Measurements from ENCODE around the gene VIPAS39.

DNA sequence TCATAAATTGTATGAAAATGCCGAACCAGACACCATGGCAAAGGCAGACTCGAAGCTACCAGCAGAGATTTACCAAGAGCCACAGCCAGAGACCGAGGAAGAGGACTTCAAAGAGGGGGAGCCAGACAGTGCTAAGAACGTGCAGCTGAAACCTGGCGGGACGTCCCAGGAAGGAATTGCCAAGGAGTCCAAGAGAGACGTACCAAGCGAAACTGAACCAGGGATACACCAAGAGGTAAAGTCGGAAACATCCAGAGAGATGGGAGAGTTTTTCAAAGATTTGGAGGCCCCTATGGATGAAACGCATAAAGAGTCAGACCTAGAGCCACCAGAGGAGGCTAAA is 79.9 kb downstream of the VIPAS39 start:
- no peak for TF ChIP-seq GABPA (IDR thresholded peaks at IDR 0.05; ENCODE audit: low read depth, low read length)
- TF ChIP-seq GABPA (CRISPR knock-in tag; IDR thresholded peaks at IDR 0.05; ENCODE audit: low read depth) = no peak
- no peak for TF ChIP-seq TRIM24 (CRISPR knock-in tag; IDR thresholded peaks at IDR 0.05)
- no peak for TF ChIP-seq CTCF (CRISPR knock-in tag; IDR thresholded peaks at IDR 0.05)
- no peak for TF ChIP-seq ZFX (CRISPR knock-in tag; IDR thresholded peaks at IDR 0.05; ENCODE audit: low read depth)
- no peak for TF ChIP-seq RNF2 (conservative IDR thresholded peaks at IDR 0.05; ENCODE audit: low read depth)
- TF ChIP-seq, protein P1, sequence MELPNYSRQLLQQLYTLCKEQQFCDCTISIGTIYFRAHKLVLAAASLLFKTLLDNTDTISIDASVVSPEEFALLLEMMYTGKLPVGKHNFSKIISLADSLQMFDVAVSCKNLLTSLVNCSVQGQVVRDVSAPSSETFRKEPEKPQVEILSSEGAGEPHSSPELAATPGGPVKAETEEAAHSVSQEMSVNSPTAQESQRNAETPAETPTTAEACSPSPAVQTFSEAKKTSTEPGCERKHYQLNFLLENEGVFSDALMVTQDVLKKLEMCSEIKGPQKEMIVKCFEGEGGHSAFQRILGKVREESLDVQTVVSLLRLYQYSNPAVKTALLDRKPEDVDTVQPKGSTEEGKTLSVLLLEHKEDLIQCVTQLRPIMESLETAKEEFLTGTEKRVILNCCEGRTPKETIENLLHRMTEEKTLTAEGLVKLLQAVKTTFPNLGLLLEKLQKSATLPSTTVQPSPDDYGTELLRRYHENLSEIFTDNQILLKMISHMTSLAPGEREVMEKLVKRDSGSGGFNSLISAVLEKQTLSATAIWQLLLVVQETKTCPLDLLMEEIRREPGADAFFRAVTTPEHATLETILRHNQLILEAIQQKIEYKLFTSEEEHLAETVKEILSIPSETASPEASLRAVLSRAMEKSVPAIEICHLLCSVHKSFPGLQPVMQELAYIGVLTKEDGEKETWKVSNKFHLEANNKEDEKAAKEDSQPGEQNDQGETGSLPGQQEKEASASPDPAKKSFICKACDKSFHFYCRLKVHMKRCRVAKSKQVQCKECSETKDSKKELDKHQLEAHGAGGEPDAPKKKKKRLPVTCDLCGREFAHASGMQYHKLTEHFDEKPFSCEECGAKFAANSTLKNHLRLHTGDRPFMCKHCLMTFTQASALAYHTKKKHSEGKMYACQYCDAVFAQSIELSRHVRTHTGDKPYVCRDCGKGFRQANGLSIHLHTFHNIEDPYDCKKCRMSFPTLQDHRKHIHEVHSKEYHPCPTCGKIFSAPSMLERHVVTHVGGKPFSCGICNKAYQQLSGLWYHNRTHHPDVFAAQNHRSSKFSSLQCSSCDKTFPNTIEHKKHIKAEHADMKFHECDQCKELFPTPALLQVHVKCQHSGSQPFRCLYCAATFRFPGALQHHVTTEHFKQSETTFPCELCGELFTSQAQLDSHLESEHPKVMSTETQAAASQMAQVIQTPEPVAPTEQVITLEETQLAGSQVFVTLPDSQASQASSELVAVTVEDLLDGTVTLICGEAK (IDR thresholded peaks at IDR 0.05) = no peak
- TF ChIP-seq, protein P1 (CRISPR knock-in tag; IDR thresholded peaks at IDR 0.05) = no peak
- TF ChIP-seq GPBP1L1 (CRISPR knock-in tag; IDR thresholded peaks at IDR 0.05) = no peak
- TF ChIP-seq TBL1XR1 (IDR thresholded peaks at IDR 0.05; ENCODE audit: borderline replicate concordance, low read length, partially characterized antibody) = no peak
- no peak for TF ChIP-seq NAIF1 (CRISPR knock-in tag; IDR thresholded peaks at IDR 0.05; ENCODE audit: borderline replicate concordance)
- no peak for TF ChIP-seq MAFF (IDR thresholded peaks at IDR 0.05; ENCODE audit: low read depth, low read length)
- TF ChIP-seq TAF1 (CRISPR knock-in tag; IDR thresholded peaks at IDR 0.05) = no peak
- no peak for TF ChIP-seq KLF6 (CRISPR knock-in tag; IDR thresholded peaks at IDR 0.05)
- TF ChIP-seq ZZZ3 (CRISPR knock-in tag; IDR thresholded peaks at IDR 0.05; ENCODE audit: borderline replicate concordance) = no peak
- TF ChIP-seq SMAD9 (CRISPR knock-in tag; IDR thresholded peaks at IDR 0.05) = no peak
